HG03460 (cell line): ENCODE results near the gene TIMM17B.
"Not testable (repeated sequence)": the region's sequence is repeated elsewhere in the genome, so short reads cannot be mapped to it uniquely, and the experiment has no call there.

Experiments used
- ATAC-seq: cut with Tn5 transposase; IDR thresholded peaks from one replicate; pipeline ENCODE4 v1.9.1; 2021; ENCODE audit not compliant: unreplicated experiment

TIMM17B gene

DNA sequence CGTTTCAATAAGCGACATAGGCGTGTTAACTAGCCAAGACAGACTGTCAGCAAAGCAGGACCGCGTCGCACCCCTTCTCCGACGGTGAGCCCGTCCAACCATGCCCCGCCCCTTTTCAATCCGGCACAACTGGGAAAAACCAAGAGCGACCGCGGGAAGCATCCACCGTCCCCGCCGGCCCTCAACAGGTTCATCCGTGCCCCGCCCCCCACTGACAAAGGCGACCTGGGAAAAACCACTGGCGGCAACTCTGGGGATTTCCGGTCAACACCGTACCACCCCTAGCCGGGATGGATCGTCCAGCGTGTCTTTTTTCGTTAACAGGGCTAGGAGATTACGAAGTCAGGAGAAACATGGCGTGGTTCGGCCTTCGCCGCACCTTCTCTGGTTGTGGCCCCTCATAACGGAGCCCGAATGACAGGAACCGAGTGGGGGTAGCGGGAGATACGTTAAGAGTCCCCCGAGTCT lies 377 bp downstream of the TIMM17B start:
- peak; percentile 7 for ATAC-seq

DNA sequence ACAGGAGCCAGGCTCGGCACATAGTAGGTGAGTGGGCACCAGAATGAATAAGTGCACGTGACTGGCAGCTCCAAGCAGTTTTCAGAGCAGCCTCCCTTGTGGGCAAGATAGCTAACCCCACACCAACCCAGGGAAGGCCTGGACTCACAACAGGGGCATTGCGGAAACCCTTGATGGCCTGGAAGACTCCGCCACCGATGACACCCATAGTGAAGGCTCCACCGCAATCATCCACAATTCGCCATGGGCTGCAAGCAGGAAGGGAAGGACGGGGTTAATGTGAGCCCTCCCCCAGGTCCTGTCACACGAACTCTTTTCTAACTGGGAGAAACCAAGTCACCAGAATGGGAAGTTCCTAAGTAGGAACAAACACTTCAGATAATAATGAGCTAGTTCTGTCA lies 957 bp downstream of the TIMM17B start:
- no peak for ATAC-seq

DNA sequence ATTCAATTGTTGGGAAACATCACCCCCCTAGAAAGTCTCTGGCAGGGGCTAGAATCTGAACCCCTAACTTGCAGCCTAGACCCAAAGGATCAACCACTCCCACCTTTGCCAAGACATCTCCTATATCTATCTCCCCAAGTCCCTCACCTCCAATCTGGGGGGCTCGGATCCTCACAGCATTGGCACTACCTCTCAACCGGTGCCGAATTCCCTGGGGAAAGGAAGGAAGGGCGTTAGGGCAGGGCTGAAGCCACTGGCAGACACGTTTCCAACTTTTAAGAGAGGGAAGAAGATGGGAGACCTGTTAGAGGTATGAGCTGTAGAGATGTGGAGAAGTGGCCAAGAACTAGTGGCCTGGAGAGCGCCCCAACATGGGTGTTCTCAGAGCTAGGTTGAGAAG lies 2.7 kb downstream of the TIMM17B start:
- ATAC-seq: no peak

DNA sequence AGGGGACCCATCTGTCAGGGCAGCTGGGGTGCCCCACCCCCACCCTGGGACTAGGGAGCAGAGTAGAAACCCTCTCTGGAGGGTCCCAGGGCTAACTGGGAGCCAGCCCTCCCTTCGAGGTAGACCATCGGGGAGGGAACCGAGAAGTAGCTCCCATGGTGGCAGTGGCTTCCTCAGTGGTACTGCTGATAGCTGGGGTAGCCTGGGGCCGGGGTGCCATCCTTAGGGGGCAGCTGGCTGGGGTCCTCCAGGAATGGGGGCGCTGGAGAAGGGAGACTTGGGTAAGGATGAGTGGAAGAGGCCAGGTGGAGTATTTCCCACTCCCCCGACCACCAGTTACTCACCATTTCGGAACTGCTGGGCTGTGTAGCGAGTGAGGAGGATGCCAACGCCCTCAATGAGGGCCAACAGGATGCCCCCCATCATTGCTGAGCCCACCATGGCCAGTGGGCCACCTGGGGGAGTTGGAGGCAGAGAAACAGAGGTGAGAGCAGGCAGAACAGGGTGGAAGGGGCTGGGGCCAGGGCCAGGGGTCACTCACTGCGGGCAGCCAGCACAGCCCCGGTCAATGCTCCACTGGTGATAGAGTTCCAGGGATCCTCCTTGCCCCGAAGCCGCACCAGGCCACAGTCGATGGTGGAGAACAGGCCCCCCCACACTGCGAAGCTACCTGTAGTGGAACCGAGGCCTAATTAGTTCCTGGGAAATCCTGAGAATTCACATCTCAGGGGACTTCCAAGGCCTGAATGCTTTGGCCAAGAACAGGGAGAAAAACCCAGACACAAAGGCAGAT lies 3.8 kb downstream of the TIMM17B start:
- no peak for ATAC-seq

DNA sequence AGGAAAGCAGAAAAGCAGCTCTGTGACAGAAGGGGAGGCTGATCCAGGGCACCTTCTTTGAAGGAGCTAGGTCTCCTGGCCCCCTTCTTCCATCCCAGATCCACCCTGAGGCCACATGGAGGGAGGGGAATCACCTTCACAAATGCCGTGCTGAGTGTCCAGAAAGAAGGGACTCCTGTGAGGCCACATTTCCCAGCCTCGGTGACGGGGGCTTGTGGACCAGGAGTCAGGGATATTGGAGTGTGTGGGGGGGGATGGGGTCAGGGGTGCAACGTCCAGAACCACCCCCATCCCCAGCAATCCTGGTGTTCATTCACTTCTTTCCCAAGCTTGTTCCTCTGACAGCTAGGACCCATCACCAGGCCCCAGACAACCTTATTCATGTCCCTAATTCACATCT lies 4.7 kb downstream of the TIMM17B start:
- ATAC-seq: no peak

DNA sequence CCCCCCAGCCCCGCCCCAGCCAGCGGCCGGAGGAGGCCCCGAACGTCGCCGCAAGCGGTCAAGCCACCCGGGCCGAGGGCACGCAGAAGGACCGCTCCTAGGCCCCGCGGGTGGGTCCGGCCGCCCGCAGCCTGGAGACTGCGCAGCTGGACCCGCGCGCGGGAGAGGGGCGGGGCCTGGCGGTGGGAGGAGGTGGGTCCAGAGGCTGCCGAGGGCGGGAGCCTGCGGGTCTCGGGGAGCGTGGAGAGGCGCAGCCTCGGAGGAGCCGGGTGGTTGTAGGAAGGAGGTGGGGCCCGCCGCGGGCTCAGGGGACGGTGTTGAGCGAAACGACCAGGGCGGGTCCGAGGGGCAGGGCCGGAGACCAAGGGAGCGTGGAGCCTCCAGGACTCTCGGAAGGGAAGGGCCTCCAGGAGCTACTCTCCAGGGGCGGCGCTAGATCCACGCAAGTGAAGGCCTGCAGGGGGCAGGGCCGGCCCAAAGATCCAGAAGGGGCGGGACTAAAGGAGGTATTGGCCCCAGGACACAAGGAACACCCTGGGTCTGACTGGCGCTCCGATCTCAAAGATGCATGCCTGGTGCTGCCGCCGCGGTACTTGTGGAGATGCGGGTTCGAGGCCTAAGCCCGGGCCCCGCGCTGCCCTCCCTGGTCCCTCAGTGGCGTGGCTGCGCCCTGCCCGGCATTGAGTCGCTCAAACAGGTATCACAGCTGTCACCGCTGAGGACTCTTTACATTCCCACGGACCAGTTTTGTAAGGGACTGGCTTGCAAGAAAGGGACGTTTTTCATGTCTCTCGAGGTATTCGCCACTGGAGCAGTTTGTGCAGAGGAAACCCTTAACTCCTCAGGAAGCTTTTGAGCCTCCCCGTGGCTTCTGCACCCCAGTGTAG lies 5.9 kb downstream of the TIMM17B start:
- ATAC-seq: peak; percentile 76

DNA sequence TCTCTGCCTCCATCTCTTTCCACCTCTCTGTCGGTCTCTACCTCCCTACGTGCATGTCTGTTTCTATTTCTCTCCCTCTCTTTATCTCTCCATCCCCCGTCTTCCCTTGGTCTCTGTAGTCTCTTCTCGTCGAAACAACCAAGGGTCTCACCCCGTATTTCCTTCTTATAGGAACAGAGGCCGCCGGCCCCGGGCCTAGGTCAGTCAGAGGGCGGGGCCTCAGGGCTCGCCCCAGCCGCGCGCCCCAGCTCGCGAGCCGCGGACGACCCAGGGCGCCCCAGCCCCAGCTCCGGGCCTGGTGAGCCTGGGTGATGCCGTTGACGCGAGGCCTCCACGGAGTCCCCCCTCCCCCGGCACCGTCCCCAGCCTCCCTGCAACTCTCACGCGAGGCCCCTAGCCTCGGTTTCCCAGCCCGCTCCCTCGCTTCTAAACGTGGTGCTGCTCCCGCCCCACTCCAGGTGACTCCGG lies 6.6 kb downstream of the TIMM17B start:
- ATAC-seq: peak; percentile 38

DNA sequence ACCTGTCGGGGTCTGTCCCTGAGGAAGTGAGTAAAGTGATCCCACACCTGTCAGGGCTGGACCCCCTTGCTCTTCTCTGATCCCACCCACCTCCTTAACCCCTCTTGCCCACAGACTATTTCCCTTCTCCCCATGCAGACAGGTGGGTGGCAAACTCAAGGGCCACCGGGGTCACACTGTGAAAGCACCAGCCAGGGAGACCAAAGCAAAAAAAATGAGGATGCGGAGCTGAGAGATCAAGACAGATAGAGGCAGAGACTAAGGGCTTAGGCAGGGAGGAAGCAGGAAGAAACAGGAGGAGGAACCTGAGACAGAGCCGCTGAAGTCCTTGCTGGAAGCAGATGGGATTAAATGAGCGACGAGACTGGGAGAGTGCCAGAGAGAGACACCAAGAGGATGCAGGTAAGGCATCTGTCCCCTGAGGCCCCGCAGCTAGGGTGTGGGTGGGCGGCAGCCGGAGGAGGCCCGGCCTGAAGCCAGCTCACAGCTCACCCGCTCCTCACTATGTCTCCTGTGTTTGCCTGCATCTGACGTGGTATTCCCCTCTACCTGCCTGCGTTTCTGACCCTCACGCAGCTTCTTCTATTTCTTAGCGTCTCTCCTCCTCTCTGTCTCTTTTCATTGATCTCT lies 7.2 kb downstream of the TIMM17B start:
- ATAC-seq: no peak

DNA sequence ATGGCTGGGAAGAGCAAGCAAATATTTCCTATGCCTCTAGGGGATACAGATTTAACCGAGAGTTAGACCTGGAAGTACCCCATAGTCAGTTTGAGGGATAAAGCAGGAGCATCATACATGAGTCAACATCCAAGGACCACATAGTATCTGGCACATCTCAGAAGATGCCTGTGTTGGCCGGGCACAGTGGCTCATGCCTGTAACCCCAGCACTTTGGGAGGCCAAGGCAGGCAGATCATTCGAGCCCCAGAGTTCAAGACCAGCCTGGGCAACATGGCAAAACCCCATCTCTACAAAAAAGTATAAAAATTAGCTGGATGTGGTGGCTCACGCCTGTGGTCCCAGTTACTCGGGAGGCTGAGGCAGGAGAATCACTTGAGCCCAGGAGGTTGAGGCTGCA lies 11.0 kb downstream of the TIMM17B start:
- not testable (repeated sequence) for ATAC-seq

DNA sequence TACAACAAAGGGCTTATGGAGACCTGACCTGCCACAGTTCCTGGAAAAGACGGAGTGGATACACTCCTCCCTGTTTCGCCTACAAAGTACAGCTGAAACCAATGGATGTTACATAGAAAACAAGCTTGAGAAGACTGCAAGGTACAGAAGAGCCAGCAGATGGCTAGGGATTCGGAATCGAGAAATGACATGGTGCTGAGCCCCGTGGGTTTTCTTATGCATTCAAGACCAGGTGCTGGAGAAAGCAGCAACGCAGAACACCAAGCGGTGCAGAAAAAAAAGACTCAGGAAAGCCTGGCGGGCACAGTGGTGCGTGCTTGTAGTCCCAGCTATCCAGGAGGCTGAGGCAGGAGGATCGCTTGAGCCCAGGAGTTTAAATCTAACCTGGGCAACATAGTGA lies 13.8 kb downstream of the TIMM17B start:
- ATAC-seq: no peak

DNA sequence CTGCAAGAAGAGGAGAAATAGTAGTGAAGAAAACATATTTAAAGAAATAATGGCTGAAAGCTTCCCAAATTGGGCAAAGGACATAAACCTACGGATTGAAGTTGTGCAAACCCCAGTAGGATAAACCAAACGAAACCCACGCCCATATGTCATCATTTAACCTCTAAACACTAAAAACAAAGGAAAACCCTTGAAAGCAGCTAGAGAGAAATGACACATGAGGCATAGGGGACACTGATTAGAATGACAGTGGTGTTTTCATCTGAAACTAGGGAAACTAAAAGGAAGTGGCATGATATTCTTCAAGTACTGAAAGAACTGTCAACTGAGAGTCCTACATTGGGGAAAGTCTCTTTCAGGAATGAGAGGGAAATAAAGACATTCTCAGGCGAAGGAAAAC lies 20.6 kb downstream of the TIMM17B start:
- not testable (repeated sequence) for ATAC-seq

DNA sequence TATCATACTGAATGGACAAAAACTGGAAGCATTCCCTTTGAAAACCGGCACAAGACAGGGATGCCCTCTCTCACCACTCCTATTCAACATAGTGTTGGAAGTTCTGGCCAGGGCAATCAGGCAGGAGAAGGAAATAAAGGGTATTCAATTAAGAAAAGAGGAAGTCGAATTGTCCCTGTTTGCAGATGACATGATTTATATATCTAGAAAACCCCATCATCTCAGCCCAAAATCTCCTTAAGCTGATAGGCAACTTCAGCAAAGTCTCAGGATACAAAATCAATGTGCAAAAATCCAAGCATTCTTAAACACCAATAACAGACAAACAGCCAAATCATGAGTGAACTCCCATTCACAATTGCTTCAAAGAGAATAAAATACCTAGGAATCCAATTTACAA lies 25.6 kb downstream of the TIMM17B start:
- not testable (repeated sequence) for ATAC-seq

DNA sequence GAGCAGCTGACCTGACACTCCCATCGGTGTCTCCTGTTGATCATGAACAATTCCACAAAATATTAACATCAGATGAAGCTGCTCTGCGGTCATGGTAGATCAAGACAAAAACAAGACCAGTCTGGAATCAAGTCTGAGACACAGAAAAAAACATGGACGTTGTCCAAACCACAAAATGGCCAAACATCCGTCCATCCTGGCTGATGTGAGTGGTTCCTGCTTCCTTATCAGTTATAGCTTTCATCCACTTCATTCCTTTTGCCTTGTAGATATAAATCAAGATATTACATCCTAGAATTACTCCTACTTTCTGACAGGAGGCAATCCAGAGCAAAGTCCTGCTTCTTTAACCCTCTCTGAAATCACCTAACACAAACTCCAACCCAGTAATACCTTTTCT lies 33.4 kb downstream of the TIMM17B start:
- no peak for ATAC-seq

DNA sequence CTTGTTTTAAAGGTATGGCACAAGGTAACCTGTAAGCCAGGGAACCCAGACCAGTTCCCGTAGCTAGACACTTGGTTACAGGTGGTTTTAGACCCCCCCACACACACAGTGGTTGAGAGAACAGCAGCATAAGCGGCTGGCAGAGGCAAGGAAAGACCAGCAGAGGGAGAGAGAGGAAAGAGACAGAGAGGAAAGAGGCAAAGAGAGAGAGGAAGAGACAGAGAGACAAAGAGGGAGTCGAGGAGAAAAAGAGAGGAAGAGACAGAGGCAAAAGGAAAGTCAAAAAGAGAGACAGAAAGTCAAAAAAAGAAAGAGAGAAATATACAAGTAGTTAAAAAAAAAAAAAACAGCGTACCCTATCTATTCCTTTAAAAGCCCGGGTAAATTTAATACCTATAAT lies 42.7 kb downstream of the TIMM17B start:
- no peak for ATAC-seq

DNA sequence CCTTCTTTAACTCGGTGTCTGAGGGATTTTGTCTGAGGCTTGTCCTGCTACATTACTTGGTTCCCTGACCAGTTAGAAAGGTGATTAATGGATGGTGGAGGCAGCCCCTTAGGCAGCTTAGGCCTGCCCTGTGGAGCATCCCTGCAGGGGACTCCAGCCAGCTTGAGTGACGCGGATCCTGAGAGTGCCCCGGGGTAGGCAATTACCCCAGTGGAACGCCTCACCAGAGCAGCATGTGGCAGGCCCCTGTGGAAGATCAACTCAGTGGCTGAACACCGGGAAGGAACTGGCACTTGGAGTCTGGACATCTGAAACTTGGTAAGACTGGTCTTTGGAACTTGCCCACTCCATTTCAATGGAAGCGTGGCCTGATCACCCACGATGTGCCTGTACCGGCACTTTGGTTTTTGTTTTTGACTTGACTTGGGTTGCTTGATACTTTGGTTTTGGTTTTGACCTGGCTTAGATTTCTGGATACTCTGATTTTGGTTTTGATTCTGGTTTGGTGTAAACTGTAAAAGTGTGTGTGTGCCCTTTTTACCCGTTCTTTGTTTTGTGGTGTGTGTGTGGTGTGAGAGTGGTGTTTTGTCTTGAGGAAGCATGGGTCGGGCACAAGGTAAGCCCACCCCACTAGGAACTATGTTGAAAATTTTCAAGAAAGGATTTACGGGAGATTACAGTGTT lies 43.3 kb downstream of the TIMM17B start:
- not testable (repeated sequence) for ATAC-seq

DNA sequence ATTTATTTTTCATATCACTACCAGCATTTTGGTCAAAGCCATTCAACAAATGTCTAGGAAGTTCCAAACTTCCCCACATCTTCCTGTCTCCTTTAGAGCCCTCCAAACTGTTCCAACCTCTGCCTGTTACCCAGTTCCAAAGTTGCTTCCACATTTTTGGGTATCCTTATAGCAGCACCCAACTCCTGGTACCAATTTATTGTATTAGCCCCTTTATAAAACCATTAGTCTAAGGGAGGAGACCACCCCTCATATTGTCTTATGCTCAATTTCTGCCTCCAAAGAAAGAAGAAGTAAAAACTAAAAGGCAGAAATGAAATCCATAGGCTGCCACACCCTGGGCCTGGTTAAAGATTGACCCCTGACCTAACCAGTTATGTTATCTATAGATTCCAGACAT lies 44.1 kb downstream of the TIMM17B start:
- not testable (repeated sequence) for ATAC-seq

DNA sequence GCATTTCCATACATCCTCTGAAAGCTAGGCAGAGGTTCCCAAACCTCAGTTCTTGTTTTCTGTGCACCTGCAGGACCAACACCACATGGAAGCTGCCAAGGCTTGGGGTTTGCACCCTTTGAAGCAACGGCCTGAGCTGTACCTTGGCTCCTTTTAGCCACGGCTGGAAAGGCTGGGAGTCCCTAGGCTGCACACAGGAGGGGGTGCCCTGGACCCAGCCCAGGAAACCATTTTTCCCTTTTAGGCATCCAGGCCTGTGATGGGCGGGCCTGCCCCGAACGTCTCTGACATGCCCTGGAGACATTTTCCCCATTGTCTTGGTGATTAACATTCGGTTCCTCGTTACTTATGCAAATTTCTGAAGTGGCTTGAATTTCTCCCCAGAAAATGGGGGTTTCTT lies 44.7 kb downstream of the TIMM17B start:
- ATAC-seq: no peak

DNA sequence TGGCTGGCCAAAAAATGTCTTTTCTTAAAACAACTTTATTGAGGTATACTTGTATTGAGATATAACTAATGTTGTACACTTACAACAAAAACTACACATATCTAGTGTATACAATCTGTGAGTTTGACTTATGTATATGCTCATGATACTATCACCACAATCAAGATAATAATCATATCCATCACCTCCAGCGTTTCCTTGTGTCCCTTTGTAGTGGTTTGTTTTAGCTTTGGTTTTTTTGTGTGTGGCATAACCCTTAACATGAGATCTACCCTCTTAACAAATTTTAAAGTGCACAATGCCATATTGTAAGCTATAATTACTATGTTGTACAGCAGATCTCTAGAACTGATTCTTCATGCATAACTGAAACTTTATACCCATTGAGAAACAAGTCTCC lies 48.7 kb downstream of the TIMM17B start:
- no peak for ATAC-seq
